ENCODE results near the gene KIF17. TPM values are rescaled to one million over a fixed set of nuclear protein-coding genes. Genes with fewer than 3 reads are reported as not detected.

KIF17 gene
- total RNA-seq, 4 donors from 2014 or later = 2.0 to 12.4 (median 4.1) TPM

- no peak for TF ChIP-seq CTCF (IDR thresholded peaks at IDR 0.05; ENCODE audit: low read depth)
These were observed 23.0 kb upstream of the KIF17 start for GRCh38 chr1:20740781-20741180.

- TF ChIP-seq CTCF (IDR thresholded peaks at IDR 0.05; ENCODE audit: low read depth) = no peak
These were observed 21.4 kb upstream of the KIF17 start for GRCh38 chr1:20739225-20739624.

GRCh38 chr1:20735581-20736111, 17.8 kb upstream of the KIF17 start:
- no peak for TF ChIP-seq CTCF (IDR thresholded peaks at IDR 0.05; ENCODE audit: low read depth)

- no peak for TF ChIP-seq CTCF (IDR thresholded peaks at IDR 0.05; ENCODE audit: low read depth)
These were observed 15.7 kb upstream of the KIF17 start for GRCh38 chr1:20733360-20733975.

GRCh38 chr1:20732588-20733359, 15.0 kb upstream of the KIF17 start, which contains the start of gene SH2D5:
Gene SH2D5, minus strand, starts transcription at chr1:20732703. Its CDS starts 4,659 bp downstream, at chr1:20728044.
- TF ChIP-seq CTCF (IDR thresholded peaks at IDR 0.05; ENCODE audit: low read depth) = no peak

GRCh38 chr1:20732071-20732587, 14.3 kb upstream of the KIF17 start:
- TF ChIP-seq CTCF (IDR thresholded peaks at IDR 0.05; ENCODE audit: low read depth) = no peak
